A673 (cell line): Measurements from ENCODE around the gene MDM4. TPM values are rescaled to one million over a fixed set of nuclear protein-coding genes. Genes with fewer than 3 reads are reported as not detected.

Experiments
- BruUV-seq: library from RNA; stranded (reverse); fragments of 400-500 nt; replicated peaks from 2 replicates; lab custom pipeline; 2021; lab: Mats Ljungman, UMichigan
- CTCF ChIA-PET: fragments of 300-600 bp; sonication (Branson Sonifier 250); formaldehyde crosslinking; loops from one replicate; lab custom pipeline; 2022; ENCODE audit warnings: antibody characterized with exemption; lab: Charles Lee
- POLR2A ChIA-PET: fragments of 300-600 bp; sonication (Branson Sonifier 250); formaldehyde crosslinking; loops from one replicate; lab custom pipeline; 2022; ENCODE audit warnings: antibody characterized with exemption; ENCODE audit not compliant: low non-redundant PET; lab: Charles Lee
- DNase-seq: peaks from one replicate; pipeline ENCODE4 v3.0.0-alpha.2; 2015; ENCODE audit warnings: low spot score
- H3K27ac ChIP-seq: fragments of 200-600 bp; sonication (generic); 2 replicates; pipeline ENCODE4 v1.5.1; 2016; ENCODE audit warnings: mixed run types, low read depth, mild to moderate bottlenecking, mixed read lengths, antibody characterized with exemption, low read length; ENCODE audit not compliant: poor library complexity, severe bottlenecking
- H3K27me3 ChIP-seq: fragments of 200-600 bp; sonication (generic); replicated peaks from 2 replicates; pipeline ENCODE4 v1.6.1; 2017; ENCODE audit warnings: mixed run types, low read depth, mild to moderate bottlenecking, mixed read lengths, antibody characterized with exemption, low read length; ENCODE audit not compliant: insufficient read depth, poor library complexity
- H3K36me3 ChIP-seq: fragments of 200-600 bp; sonication (generic); 2 replicates; pipeline ENCODE4 v1.6.1; 2016; ENCODE audit warnings: mixed run types, mild to moderate bottlenecking, mixed read lengths, antibody characterized with exemption, low read length; ENCODE audit not compliant: insufficient read depth, poor library complexity, severe bottlenecking
- H3K4me1 ChIP-seq: fragments of 200-600 bp; sonication (generic); 2 replicates; pipeline ENCODE4 v1.6.1; 2017; ENCODE audit warnings: mixed run types, mild to moderate bottlenecking, mixed read lengths, antibody characterized with exemption, low read length; ENCODE audit not compliant: insufficient read depth, poor library complexity, severe bottlenecking
- H3K4me3 ChIP-seq: fragments of 200-600 bp; sonication (generic); 2 replicates; pipeline ENCODE4 v1.5.1; 2016; ENCODE audit warnings: low read depth, mixed run types, mild to moderate bottlenecking, mixed read lengths, low read length; ENCODE audit not compliant: poor library complexity, severe bottlenecking
- H3K9me3 ChIP-seq: fragments of 200-600 bp; sonication (generic); 2 replicates; pipeline ENCODE4 v1.6.1; 2016; ENCODE audit warnings: mixed run types, low read depth, mild to moderate bottlenecking, mixed read lengths, antibody characterized with exemption, low read length; ENCODE audit not compliant: poor library complexity, severe bottlenecking
- EZH2 ChIP-seq: fragments of 200-600 bp; sonication (generic); IDR thresholded peaks from 2 replicates; pipeline ENCODE4 v1.6.1; 2017; ENCODE audit warnings: borderline replicate concordance, low read depth, mild to moderate bottlenecking, mixed read lengths, antibody characterized with exemption, low read length; ENCODE audit not compliant: poor library complexity, severe bottlenecking
- intact Hi-C: fragments of 100-400 bp; cut with micrococcal nuclease; formaldehyde crosslinking; loops from one replicate; pipeline ENCODE4 v1.10.0; 2022; ENCODE audit not compliant: unreplicated experiment
- total RNA-seq: library from RNA; stranded (reverse); gene quantifications from 2 replicates; pipeline ENCODE4 v1.2.3, GENCODE V29; 2021
- TF ChIP-seq, protein P1 (sequence below): fragments of 300-800, 200-600 bp; sonication (generic); conservative IDR thresholded peaks from 2 replicates; pipeline ENCODE4 v1.5.1; 2017; ENCODE audit warnings: low read depth, mild to moderate bottlenecking, antibody characterized with exemption, low read length, moderate library complexity, mixed read lengths

The MDM4 gene
- total RNA-seq, 1 experiment from 2014 or later, result 71.3 TPM

DNA sequence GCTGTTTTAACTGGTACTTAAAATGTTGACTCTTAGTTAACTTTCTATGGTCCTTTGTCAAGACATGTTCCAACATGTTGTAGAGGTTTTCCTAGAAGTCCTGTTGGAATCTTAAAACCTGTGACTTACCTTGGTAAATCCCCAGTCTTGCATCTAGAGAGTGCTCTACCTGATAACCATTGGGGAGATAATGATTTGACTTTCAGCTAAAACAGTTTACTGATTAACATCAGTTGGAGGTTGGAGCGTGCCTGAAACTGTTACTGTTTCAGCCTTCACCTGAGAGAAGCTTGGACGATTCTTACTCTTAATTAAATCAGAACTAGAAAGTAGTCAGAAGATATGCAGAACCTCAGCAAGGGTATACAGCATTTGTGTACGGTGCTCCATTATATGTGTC lies 8.8 kb downstream of the MDM4 start:
- H3K9me3 ChIP-seq, result no peaks in the 10 kb centered on the region
- no peak overlapping the region for H3K4me3 ChIP-seq
- H3K36me3 ChIP-seq, result peaks cover 61% of the 10 kb centered on the region
- no peaks in the 10 kb centered on the region for H3K4me1 ChIP-seq
- no peak for DNase-seq
- H3K27ac ChIP-seq, result no peak overlapping the region
- TF ChIP-seq EZH2, result no peak
- TF ChIP-seq, protein P1, sequence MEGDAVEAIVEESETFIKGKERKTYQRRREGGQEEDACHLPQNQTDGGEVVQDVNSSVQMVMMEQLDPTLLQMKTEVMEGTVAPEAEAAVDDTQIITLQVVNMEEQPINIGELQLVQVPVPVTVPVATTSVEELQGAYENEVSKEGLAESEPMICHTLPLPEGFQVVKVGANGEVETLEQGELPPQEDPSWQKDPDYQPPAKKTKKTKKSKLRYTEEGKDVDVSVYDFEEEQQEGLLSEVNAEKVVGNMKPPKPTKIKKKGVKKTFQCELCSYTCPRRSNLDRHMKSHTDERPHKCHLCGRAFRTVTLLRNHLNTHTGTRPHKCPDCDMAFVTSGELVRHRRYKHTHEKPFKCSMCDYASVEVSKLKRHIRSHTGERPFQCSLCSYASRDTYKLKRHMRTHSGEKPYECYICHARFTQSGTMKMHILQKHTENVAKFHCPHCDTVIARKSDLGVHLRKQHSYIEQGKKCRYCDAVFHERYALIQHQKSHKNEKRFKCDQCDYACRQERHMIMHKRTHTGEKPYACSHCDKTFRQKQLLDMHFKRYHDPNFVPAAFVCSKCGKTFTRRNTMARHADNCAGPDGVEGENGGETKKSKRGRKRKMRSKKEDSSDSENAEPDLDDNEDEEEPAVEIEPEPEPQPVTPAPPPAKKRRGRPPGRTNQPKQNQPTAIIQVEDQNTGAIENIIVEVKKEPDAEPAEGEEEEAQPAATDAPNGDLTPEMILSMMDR, result no peak
- ChIA-PET CTCF (no interaction called here), POLR2A (interaction anchor here (0.7 kb wide), 1 partner anchor 190 kb away, joined by 4 read pairs; no protein-coding TSS in a partner anchor)
- BruUV-seq, result no TSS peak
- no peaks in the 10 kb centered on the region for H3K27me3 ChIP-seq
- intact Hi-C loops, result no loop called here

DNA sequence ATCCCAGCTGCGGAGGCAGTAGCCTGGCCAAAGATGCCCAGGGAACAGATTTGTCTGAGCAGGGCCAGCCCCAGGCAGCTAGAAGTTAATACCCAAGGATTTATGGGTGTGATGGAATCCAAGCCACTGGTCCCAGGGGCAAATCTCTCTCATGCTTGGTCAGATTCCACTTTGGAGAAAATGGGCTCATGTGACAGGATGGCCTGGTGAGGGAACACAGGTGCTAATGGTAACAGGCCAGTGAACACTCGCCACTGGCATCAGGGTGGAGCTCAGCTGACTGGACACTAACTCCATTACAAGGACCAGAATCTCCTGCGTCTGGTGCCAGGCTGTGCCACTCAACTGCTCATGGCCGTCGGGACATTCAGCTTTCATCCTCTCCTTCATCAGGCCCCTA lies 12.0 kb downstream of the MDM4 start:
- no TSS peak for BruUV-seq
- Histone ChIP-seq H3K9me3 (no peaks in the 10 kb centered on the region), H3K27me3 (no peaks in the 10 kb centered on the region), H3K4me1 (no peaks in the 10 kb centered on the region), H3K27ac (no peak overlapping the region), H3K36me3 (peaks cover 88% of the 10 kb centered on the region), H3K4me3 (no peak overlapping the region)
- CTCF ChIA-PET, result no interaction called here
- intact Hi-C loops, result no loop called here
- no peak for DNase-seq
- POLR2A ChIA-PET, result interaction anchor here (0.7 kb wide), 1 partner anchor 662 kb away, joined by 3 read pairs; no protein-coding TSS in a partner anchor
- TF ChIP-seq, protein P1, result no peak
- TF ChIP-seq EZH2, result no peak

DNA sequence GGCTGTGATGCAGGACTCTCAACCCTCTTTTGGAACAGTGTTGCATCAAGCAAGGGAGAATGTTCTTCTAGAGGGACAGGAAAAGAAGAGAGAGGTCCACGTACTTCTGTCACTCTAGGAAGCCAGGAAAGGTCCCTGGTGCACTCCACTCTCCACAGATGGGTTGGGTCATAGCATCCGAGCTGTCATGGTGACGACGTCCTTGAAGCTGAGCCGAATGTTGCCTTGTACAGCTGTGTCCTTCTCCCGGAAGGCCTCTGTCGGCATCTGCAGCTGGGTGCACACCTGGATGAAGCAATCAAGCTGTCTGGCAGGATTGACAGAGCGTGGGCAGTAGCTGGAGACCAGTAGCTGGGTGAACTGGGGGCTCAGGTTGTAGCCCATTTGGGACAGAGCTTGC lies 12.5 kb downstream of the MDM4 start:
- no TSS peak for BruUV-seq
- DNase-seq, result no peak
- H3K36me3 ChIP-seq, result peaks cover 88% of the 10 kb centered on the region
- H3K4me3 ChIP-seq, result no peak overlapping the region
- H3K9me3 ChIP-seq, result no peaks in the 10 kb centered on the region
- H3K27me3 ChIP-seq, result no peaks in the 10 kb centered on the region
- TF ChIP-seq, protein P1, result no peak
- no peak for TF ChIP-seq EZH2
- intact Hi-C loops, result no loop called here
- CTCF ChIA-PET, result no interaction called here
- no peak overlapping the region for H3K27ac ChIP-seq
- H3K4me1 ChIP-seq, result no peaks in the 10 kb centered on the region
- POLR2A ChIA-PET, result no interaction called here
